Osteoblast (primary cell): ENCODE measurements around the gene CPLANE1. TPM values are rescaled to one million over a fixed set of nuclear protein-coding genes. Genes with fewer than 3 reads are reported as not detected.
A peak's percentile ranks its signal among the peaks of the same experiment; 100 is the strongest.

ENCODE experiments used
- DNase-seq: peaks from one replicate; pipeline ENCODE4 v3.0.0; 2011; ENCODE audit warnings: low spot score, mixed read lengths; ENCODE audit not compliant: insufficient read length; ENCODE audit errors: missing footprints
- H2AFZ ChIP-seq: 2 replicates; pipeline ENCODE4 v1.6.0; 2011; ENCODE audit warnings: mild to moderate bottlenecking, low read length
- H3K27ac ChIP-seq: 2 replicates; pipeline ENCODE4 v1.5.1; 2011; ENCODE audit warnings: mild to moderate bottlenecking, low read depth, low read length, moderate library complexity
- H3K27me3 ChIP-seq: 2 replicates; pipeline ENCODE4 v1.6.0; 2012; ENCODE audit warnings: mild to moderate bottlenecking, control low read depth, inconsistent platforms, low read length, moderate library complexity; ENCODE audit not compliant: insufficient read depth
- H3K36me3 ChIP-seq: 2 replicates; pipeline ENCODE4 v1.5.1; 2011; ENCODE audit warnings: mild to moderate bottlenecking, low read length, control low read depth, moderate library complexity; ENCODE audit not compliant: insufficient read depth
- H3K4me1 ChIP-seq: 2 replicates; pipeline ENCODE4 v1.5.1; 2011; ENCODE audit warnings: mild to moderate bottlenecking, low read length, control low read depth, moderate library complexity; ENCODE audit not compliant: insufficient read depth
- H3K4me2 ChIP-seq: 2 replicates; pipeline ENCODE4 v1.6.0; 2011; ENCODE audit warnings: mild to moderate bottlenecking, low read length; ENCODE audit not compliant: insufficient read depth
- H3K4me3 ChIP-seq: fragments of 200-600 bp; sonication (generic); 3 replicates; pipeline ENCODE4 v1.5.1; 2012; ENCODE audit warnings: mild to moderate bottlenecking, low read length, inconsistent platforms; ENCODE audit not compliant: insufficient read depth
- H3K79me2 ChIP-seq: 2 replicates; pipeline ENCODE4 v1.6.0; 2012; ENCODE audit warnings: mild to moderate bottlenecking, low read length, control low read depth, inconsistent platforms; ENCODE audit not compliant: insufficient read depth
- H3K9me3 ChIP-seq: 2 replicates; pipeline ENCODE4 v1.5.1; 2011; ENCODE audit warnings: low read depth, low read length, control low read depth
- H4K20me1 ChIP-seq: 2 replicates; pipeline ENCODE4 v1.6.0; 2012; ENCODE audit warnings: mild to moderate bottlenecking, low read length, control low read depth; ENCODE audit not compliant: insufficient read depth
- CTCF ChIP-seq: IDR thresholded peaks from 2 replicates; pipeline ENCODE4 v1.5.1; 2011; ENCODE audit warnings: mild to moderate bottlenecking, low read depth, low read length, moderate library complexity; ENCODE audit errors: extremely low read depth
- total RNA-seq: library from RNA; depleted of rRNA; stranded (reverse); fragments of >200 nt; gene quantifications from 2 replicates; pipeline ENCODE4 v1.2.3, GENCODE V29; 2012

The CPLANE1 gene
- total RNA-seq, 1 donor = 52.1 TPM

DNA sequence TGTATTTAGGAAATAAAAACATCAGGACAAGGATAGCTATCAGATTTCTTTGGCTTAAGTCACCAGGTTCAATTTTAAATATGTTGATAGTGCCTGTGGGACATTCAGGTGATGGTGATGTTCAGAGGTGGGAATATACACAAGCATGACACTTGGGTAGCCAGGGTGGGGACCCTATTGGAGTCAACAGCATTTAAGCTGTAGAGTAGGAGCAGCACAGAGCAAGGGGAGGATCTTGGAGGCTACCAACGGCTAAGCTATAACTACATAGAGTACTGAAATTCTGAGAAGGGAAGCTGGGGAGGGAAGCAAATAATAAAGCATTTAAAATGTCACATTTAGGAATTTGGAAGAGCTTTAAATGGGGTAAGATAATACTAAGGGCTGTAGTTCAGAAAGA is 177.7 kb downstream of the CPLANE1 start:
- no peaks in the 10 kb centered on the region for H4K20me1 ChIP-seq
- H3K4me1 ChIP-seq = peaks cover 13% of the 10 kb centered on the region
- no peaks in the 10 kb centered on the region for H3K27me3 ChIP-seq
- no peak for DNase-seq
- no peak for TF ChIP-seq CTCF
- no peaks in the 10 kb centered on the region for H3K9me3 ChIP-seq
- H3K4me3 ChIP-seq = no peak overlapping the region
- no peaks in the 10 kb centered on the region for H3K36me3 ChIP-seq
- H2AFZ ChIP-seq = no peak overlapping the region
- H3K4me2 ChIP-seq = peak overlapping the region; percentile 52
- H3K79me2 ChIP-seq = no peaks in the 10 kb centered on the region
- peak overlapping the region; percentile 66 for H3K27ac ChIP-seq

- no peak overlapping the region for H3K4me3 ChIP-seq
- H3K79me2 ChIP-seq = no peaks in the 10 kb centered on the region
- no peak overlapping the region for H3K4me2 ChIP-seq
- H3K4me1 ChIP-seq = no peaks in the 10 kb centered on the region
- no peaks in the 10 kb centered on the region for H3K27me3 ChIP-seq
- DNase-seq = no peak
- no peak overlapping the region for H3K27ac ChIP-seq
- no peaks in the 10 kb centered on the region for H3K9me3 ChIP-seq
- no peak for TF ChIP-seq CTCF
- no peaks in the 10 kb centered on the region for H4K20me1 ChIP-seq
- H2AFZ ChIP-seq = no peak overlapping the region
- peaks cover 39% of the 10 kb centered on the region for H3K36me3 ChIP-seq
These were observed 184.7 kb downstream of the CPLANE1 start for GRCh38 chr5:37064442-37064841.

- TF ChIP-seq CTCF = no peak
- no peak overlapping the region for H3K4me3 ChIP-seq
- peaks cover 46% of the 10 kb centered on the region for H3K36me3 ChIP-seq
- H4K20me1 ChIP-seq = no peaks in the 10 kb centered on the region
- H3K9me3 ChIP-seq = no peaks in the 10 kb centered on the region
- no peaks in the 10 kb centered on the region for H3K4me1 ChIP-seq
- no peaks in the 10 kb centered on the region for H3K79me2 ChIP-seq
- no peak overlapping the region for H2AFZ ChIP-seq
- no peaks in the 10 kb centered on the region for H3K27me3 ChIP-seq
- no peak overlapping the region for H3K27ac ChIP-seq
- no peak overlapping the region for H3K4me2 ChIP-seq
- no peak for DNase-seq
These were observed 185.4 kb downstream of the CPLANE1 start for GRCh38 chr5:37063739-37064138.

GRCh38 chr5:37060030-37060429 is 189.1 kb downstream of the CPLANE1 start:
- no peak overlapping the region for H2AFZ ChIP-seq
- no peaks in the 10 kb centered on the region for H3K4me1 ChIP-seq
- no peak overlapping the region for H3K4me2 ChIP-seq
- no peaks in the 10 kb centered on the region for H4K20me1 ChIP-seq
- peaks cover 62% of the 10 kb centered on the region for H3K36me3 ChIP-seq
- no peak overlapping the region for H3K4me3 ChIP-seq
- H3K27me3 ChIP-seq = no peaks in the 10 kb centered on the region
- no peak overlapping the region for H3K27ac ChIP-seq
- DNase-seq = no peak
- no peak for TF ChIP-seq CTCF
- no peaks in the 10 kb centered on the region for H3K9me3 ChIP-seq
- H3K79me2 ChIP-seq = no peaks in the 10 kb centered on the region
